GM19463 (cell line): Measurements from ENCODE around the gene MYOZ1.

ENCODE experiments used
- ATAC-seq: cut with Tn5 transposase; IDR thresholded peaks from one replicate; pipeline ENCODE4 v1.9.1; 2021; ENCODE audit warnings: mild to moderate bottlenecking, moderate library complexity; ENCODE audit not compliant: unreplicated experiment

MYOZ1 gene

DNA sequence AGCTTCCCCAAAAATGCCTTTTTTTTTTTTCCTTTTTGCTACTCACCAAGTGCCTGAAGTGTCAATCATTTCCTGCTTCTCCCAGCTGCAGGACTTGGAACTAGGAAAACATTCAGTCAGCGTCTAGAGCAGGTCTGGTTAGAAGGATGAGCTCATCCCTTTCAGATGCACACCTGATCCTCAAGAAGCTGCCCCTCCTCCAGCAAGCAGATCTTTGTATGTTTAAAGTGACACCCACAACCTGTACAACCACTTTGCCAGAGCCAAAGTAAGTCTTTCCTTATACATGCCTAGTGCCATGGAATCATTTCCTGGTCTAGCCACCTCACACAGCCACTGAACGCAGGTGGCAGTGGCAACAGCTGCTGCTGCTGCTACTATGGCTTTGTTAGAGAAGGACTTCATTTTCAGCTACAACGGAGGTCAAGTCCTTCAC is 39.8 kb downstream of the MYOZ1 start:
- no peak for ATAC-seq

DNA sequence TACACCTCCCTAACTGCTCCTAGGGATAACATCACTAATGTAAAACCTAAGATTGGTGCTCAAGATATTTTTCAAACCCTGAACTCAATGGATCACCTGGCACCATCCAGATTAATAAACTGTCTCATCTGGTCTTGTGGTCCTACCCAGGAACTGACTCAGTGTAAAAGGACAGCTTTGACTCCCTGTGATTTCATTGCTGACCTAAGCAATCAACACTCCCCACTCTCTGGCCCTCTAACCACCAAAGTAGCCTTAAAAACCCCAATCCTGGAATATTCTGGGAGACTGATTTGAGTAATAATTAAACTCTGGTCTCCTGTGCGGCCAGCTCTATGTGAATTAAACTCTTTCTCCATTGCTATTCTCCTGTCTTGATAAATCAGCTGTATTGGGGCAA is 43.9 kb downstream of the MYOZ1 start:
- ATAC-seq: no peak

DNA sequence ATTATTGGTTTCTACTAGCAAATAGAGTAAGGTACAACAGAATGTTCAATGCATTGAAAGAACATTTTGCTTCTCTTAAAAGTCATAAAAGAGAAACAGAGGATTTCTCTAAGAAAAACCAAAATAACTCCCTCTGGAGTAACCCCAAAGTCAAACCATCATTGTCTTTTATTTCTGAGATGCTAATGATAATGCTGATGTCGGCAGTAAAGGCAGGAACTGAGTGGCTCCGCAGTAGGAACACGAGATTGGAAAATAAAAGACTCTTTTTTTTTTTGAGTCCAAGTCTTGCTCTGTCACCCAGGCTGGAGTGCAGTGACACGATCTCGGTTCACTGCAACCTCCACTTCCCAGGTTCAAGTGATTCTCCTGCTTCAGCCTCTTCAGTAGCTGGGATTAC is 47.5 kb downstream of the MYOZ1 start:
- no peak for ATAC-seq

DNA sequence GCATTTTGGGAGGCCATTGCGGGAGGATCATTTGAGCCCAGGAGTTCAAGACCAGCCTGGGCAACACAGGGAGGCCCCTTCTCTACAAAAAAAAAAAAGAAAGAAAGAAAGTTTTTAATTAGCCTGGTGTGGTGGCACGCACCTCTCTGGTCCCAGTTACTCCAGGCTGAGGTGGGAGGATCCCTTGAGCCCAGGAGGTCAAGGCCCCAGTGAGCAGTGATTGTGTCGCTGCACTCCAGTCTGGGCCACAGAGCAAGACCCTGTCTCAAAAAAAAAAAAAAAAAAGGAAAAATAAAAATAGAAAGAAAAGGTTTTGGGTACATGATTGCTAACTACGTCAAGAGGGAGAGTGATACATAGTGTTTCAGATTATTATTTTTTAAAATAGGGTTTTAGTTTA is 48.2 kb downstream of the MYOZ1 start:
- no peak for ATAC-seq

DNA sequence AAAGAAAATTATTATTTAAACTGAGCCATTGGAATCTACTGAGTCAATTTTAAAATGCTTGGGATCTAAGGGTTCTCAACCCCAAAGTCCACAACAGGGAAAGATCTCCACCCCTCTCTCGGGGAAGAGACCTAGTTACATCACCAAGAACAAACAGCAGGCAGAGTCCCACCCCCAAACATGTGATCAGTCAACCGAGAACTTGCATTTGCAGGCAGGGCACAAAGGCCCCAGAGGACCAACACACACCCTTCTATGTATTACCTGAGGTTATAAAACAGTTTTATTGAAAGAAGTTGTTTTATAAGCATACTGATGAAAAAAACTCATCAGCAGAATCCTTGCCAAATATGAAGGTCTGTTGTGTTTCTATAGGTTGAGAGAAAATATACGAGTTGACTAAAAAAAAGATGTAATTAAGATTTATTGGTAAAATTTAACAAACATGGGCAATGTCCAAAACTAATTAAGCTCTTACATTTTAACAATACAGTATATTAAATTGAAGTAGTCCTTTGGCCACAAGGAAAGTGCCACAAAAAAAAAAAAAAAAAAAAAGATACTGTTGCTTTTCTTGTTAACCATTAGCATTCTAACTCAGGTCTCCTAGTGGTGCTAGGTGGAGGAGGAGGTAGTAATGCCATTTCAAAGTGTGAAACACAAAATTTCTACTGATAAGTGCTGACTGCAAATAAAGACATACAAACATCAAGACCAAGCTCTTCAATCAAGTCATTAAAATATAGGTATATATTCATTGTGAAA is 49.2 kb downstream of the MYOZ1 start:
- ATAC-seq: no peak

DNA sequence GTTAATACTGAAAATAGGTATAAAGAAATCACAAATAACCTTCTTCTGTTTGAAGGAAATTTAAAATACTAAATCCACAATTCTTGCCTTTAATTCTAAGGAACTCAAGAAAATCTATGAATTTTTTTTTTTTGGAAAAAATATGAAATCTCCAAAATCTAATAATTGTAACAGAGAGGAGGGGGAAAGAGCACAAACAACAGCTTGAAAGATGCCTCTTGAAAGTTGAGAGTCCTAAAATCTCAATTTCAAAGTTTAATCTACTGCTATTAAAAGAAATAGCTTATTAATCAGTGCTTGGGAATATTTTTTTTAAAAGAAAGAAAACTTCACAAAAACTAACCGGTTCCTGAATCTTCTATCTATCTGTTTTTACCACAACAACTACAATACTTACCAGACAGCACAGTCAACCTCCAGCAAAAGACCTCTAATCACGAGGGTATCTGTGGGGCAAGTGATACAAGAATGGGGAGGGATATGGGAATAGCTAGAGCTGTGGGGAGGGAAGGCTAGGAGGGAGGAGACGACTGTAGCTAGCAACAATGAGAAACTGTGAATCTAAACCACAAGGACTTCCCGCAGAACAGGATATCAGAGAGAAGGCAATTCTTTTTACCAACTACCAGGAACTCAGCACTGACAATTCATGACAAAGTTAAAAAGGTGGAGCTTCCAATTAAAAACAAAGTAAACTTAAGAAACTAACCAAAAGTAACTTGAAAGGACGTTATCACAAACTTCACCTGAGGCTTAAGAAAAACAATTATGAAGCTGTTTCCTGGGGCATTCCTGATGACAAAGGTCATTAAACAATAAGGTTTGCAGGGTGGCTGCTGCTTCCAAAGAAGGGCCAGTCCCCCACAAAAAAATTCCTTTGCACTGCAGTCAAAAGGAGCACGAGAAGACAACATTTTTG is 50.1 kb downstream of the MYOZ1 start, which contains the start of gene USP54:
Gene USP54 (minus strand): TSS at position 462 of the 919 bp plus-strand sequence. CDS start 15,684 bp downstream, outside the sequence.
- ATAC-seq: no peak

DNA sequence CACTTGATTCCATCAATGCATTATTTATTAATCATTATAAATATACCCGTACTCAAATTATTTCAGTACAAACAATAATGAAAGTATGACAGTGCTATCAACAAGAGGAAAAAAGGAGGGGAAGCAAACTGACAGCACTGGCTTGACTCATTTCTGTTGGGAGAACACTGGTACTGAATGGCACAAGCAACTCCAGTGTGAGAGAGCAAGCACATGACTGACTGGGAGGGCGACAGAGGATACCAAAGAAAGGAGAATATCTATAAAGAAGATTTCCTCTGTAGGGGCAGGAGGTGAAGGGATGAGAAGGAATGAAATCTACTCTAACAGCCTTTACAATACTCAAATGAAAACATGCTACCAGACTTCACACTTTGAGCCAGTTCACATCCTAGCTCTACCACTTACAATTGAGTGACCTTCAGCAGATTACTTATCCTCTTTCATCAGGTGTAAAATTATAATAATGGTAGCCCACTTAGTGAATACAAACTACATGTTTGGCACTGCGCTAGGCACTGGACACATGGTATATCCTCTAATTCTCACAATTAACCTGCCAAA is 51.6 kb downstream of the MYOZ1 start:
- ATAC-seq: no peak

DNA sequence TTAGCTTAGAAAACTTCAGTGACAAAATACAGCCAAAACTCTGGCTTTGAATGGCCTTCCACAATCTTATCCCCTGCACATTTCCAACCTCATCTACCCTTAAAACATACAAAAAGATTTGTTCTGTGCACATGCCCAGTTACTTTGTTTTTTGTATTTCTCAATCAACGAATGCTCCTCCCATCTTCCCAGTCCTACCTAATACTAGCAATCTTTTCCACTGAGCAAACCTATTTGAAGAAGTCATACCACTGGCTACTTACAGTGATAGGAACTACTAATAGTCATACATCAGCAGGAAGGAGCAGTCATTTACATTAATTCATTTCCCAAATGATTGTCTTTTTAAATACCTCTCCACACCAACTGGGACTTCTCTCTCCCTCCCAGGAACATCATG is 52.6 kb downstream of the MYOZ1 start:
- ATAC-seq: no peak

DNA sequence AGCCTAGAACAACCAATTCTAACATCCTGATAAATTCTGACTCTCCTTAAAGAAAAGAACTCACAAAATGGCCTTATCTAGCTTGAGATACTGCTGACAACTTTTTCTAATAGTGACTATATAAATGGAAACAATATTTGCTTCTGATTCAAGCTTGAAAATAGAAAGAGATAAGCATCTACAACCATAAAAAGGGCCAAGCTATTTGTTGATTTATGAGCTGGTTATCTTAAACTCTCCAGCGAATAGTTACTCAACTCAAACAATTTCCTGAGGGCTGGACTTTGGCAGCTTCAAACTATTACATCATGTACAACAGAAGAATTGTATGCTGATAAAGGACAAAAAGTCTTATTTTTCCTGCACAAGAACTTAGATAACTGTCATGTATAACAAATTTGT is 54.7 kb downstream of the MYOZ1 start:
- ATAC-seq: no peak

DNA sequence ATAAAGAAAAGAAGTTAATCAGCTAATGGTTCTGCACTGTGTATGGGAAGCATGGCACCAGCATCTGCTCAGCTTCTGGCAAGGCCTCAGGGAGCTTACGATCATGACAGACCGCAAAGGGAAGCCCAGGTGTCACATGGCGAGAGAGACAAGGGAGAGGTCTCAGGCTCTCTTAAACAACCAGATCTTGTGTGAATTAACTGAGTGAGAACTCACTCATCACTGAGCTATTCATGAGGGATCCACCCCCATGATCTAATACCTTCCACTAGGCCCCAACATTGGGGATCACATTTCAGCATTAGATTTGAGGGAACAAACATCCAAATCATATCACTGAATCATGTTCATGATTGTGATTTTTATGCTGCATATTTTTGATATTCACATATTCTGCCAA is 55.9 kb downstream of the MYOZ1 start:
- ATAC-seq: no peak

DNA sequence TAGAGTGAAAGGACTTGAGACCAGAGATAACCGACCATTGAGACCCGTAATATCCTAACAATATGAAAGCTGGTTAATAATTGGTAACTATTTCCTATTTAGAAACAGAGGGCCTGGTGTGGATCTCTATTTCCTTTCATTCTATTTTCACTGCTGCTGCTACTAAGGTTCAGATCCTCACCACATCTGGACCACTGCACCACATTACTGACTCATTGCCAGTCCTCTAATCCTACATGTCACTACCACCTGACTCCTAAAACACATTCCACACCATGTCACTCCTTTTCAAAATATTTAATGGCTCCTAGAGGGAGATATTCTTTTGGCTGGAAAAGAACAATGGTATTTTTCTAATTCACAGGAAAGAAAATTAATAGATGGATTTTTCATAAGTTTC is 56.5 kb downstream of the MYOZ1 start:
- no peak for ATAC-seq

DNA sequence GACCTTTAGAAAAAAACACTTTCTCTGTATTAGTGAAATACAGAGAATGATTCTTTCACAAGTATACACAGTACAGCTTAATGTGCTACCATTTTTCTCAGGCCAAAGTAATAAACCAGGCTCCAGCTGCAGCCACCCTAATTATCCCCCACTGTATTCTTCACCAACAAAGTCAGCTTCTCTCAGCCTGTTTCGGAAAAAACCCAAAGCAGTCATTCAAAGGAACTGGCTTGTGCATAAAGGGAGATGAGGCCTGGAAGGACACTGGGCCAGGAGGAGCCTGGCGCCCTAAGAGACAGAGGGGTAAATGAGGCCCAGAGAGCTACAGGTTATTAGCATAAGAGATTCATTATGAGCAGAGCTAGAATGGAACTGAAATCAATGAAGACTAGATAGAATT is 59.4 kb downstream of the MYOZ1 start:
- ATAC-seq: no peak
